Activated CD8-positive, alpha-beta memory T cell treated with anti-CD3 and anti-CD28 coated beads, Interleukin-2, amount 50 U/mL, for 24 hours (primary cell): ENCODE data around the gene PRR3.

Experiments used
- DNase-seq: peaks from one replicate; pipeline ENCODE4 v3.0.0-alpha.2; 2020; ENCODE audit errors: extremely low read depth

The PRR3 gene

GRCh38 chr6:30537931-30538330, 19.2 kb upstream of the PRR3 start:
- no peak for DNase-seq

- no peak for DNase-seq
Measured at GRCh38 chr6:30541515-30542403, 15.3 kb upstream of the PRR3 start.

GRCh38 chr6:30542404-30542725, 14.7 kb upstream of the PRR3 start:
- no peak for DNase-seq

GRCh38 chr6:30542915-30543314, 14.2 kb upstream of the PRR3 start:
- no peak for DNase-seq

- DNase-seq = no peak
Measured at GRCh38 chr6:30543821-30544220, 13.3 kb upstream of the PRR3 start.

GRCh38 chr6:30544666-30545272, 12.3 kb upstream of the PRR3 start:
- DNase-seq = no peak

- no peak for DNase-seq
Measured at GRCh38 chr6:30547454-30547853, 9.6 kb upstream of the PRR3 start.

GRCh38 chr6:30548375-30548774, 8.7 kb upstream of the PRR3 start:
- DNase-seq = no peak

GRCh38 chr6:30554404-30554803, 2.7 kb upstream of the PRR3 start:
- no peak for DNase-seq

GRCh38 chr6:30554962-30555815, 1.9 kb upstream of the PRR3 start:
- no peak for DNase-seq

- no peak for DNase-seq
Measured at GRCh38 chr6:30555816-30556065, 1.4 kb upstream of the PRR3 start.

- DNase-seq = peak; percentile 98
Measured at GRCh38 chr6:30556066-30556905, 809 bp upstream of the PRR3 start, which contains the start of gene GNL1. Gene GNL1 (minus strand): TSS chr6:30556489. CDS start chr6:30556203, 286 bp downstream.

- DNase-seq = peak; percentile 19
Measured at GRCh38 chr6:30557683-30557981, 537 bp downstream of the PRR3 start.

- no peak for DNase-seq
Measured at GRCh38 chr6:30560930-30561329, 3.8 kb downstream of the PRR3 start.

- DNase-seq = no peak
Measured at GRCh38 chr6:30562470-30563425, 5.7 kb downstream of the PRR3 start.

- no peak for DNase-seq
Measured at GRCh38 chr6:30564114-30564513, 7.0 kb downstream of the PRR3 start.

- no peak for DNase-seq
Measured at GRCh38 chr6:30565772-30566171, 8.7 kb downstream of the PRR3 start.

GRCh38 chr6:30568245-30568644, 11.2 kb downstream of the PRR3 start:
- DNase-seq = peak; percentile 12

GRCh38 chr6:30570263-30570662, 13.2 kb downstream of the PRR3 start:
- no peak for DNase-seq

GRCh38 chr6:30570740-30571074, 13.6 kb downstream of the PRR3 start:
- DNase-seq = no peak
